HCT116 (cell line): ENCODE results near the gene MEDAG. TPM values are rescaled to one million over a fixed set of nuclear protein-coding genes. Genes with fewer than 3 reads are reported as not detected.

Source experiments
- ATAC-seq: fragments of 200-7000 bp; cut with Tn5 transposase; 2 replicates; pipeline ENCODE4 v1.9.1; 2020; ENCODE audit warnings: mild to moderate bottlenecking, moderate library complexity
- BruUV-seq: library from RNA; stranded (reverse); fragments of 400-500 nt; replicated peaks from 2 replicates; lab custom pipeline; 2021; lab: Mats Ljungman, UMichigan
- CTCF ChIA-PET: fragments of 300-600 bp; sonication (Branson Sonifier 250); formaldehyde crosslinking; loops from one replicate; lab custom pipeline; 2021; ENCODE audit warnings: antibody characterized with exemption; lab: Charles Lee
- POLR2A ChIA-PET: fragments of 300-600, 350-600 bp; sonication (Branson Sonifier 250); formaldehyde crosslinking; loops from one replicate; lab custom pipeline; 2021; ENCODE audit warnings: antibody characterized with exemption; lab: Charles Lee
- RAD21 ChIA-PET, 2 experiments: fragments of 300-600 bp; sonication (Branson Sonifier 250); formaldehyde crosslinking; loops; one replicate each; lab custom pipeline; 2023; ENCODE audit warnings: low total read pairs in 2 of 2; ENCODE audit not compliant: uncharacterized antibody in 2 of 2, unreplicated experiment in 2 of 2, low non-redundant PET in 1 of 2; lab: Charles Lee
- DNase-seq: peaks from one replicate; pipeline ENCODE4 v3.0.0-alpha.2; 2010; ENCODE audit warnings: low read depth, low spot score
- H2AFZ ChIP-seq: fragments of 200-600 bp; shearing (Covaris generic), sonication (generic); 2 replicates; pipeline ENCODE4 v1.6.1; 2017; ENCODE audit warnings: low read depth, mixed run types, mixed read lengths, antibody characterized with exemption, low read length; ENCODE audit not compliant: poor library complexity, severe bottlenecking
- H3K27ac ChIP-seq: 2 replicates; pipeline ENCODE4 v1.5.1; 2012; ENCODE audit warnings: low read depth, low read length
- H3K27me3 ChIP-seq: fragments of 200-600 bp; sonication (generic); 2 replicates; pipeline ENCODE4 v1.6.1; 2016; ENCODE audit warnings: mixed run types, low read length, mixed read lengths; ENCODE audit not compliant: insufficient read depth
- H3K36me3 ChIP-seq, 2 experiments: fragments of 200-500 bp in 1 of 2; fragments of 200-600 bp in 1 of 2; sonication (Bioruptor generic) in 1 of 2; sonication (generic) in 1 of 2; 2 replicates each; pipeline versions ENCODE4 v1.5.1 to v1.6.1; 2014 to 2016; ENCODE audit warnings: low read length in 2 of 2, inconsistent platforms in 1 of 2, mixed read lengths in 1 of 2, mixed run types in 1 of 2; ENCODE audit not compliant: insufficient read depth in 2 of 2, control insufficient read depth in 1 of 2
- H3K4me1 ChIP-seq, 2 experiments: fragments of 200-600 bp in 1 of 2; sonication (generic) in 1 of 2; 2 replicates each; pipeline versions ENCODE4 v1.5.1 to v1.6.1; 2012 to 2017; ENCODE audit warnings: low read length in 2 of 2, inconsistent platforms in 1 of 2, mild to moderate bottlenecking in 1 of 2, mixed read lengths in 1 of 2, mixed run types in 1 of 2, moderate library complexity in 1 of 2; ENCODE audit not compliant: insufficient read depth in 2 of 2, control insufficient read depth in 1 of 2
- H3K4me2 ChIP-seq: fragments of 200-600 bp; sonication (generic); 2 replicates; pipeline ENCODE4 v1.6.1; 2017; ENCODE audit warnings: mixed run types, low read length, mixed read lengths
- H3K4me3 ChIP-seq, 2 experiments: fragments of 200-600 bp in 1 of 2; sonication (generic) in 1 of 2; replicated peaks in 1 of 2; 2 replicates each; pipeline ENCODE4 v1.5.1; 2011 to 2016; ENCODE audit warnings: low read length in 2 of 2, control low read depth in 1 of 2, low read depth in 1 of 2, mild to moderate bottlenecking in 1 of 2, mixed read lengths in 1 of 2, mixed run types in 1 of 2
- H3K79me2 ChIP-seq: fragments of 200-600 bp; sonication (generic); 2 replicates; pipeline ENCODE4 v1.6.1; 2017; ENCODE audit warnings: mild to moderate bottlenecking, mixed run types, low read length, moderate library complexity, mixed read lengths; ENCODE audit not compliant: insufficient read depth
- H3K9ac ChIP-seq: fragments of 200-600 bp; sonication (generic); 2 replicates; pipeline ENCODE4 v1.6.1; 2016; ENCODE audit warnings: low read length, mixed read lengths
- H3K9me2 ChIP-seq: fragments of 200-600 bp; sonication (generic), shearing (Covaris generic); 2 replicates; pipeline ENCODE4 v1.6.1; 2017; ENCODE audit warnings: mixed run types, mild to moderate bottlenecking, moderate library complexity; ENCODE audit not compliant: insufficient read depth
- H3K9me3 ChIP-seq, 2 experiments: fragments of 200-500 bp in 1 of 2; fragments of 200-600 bp in 1 of 2; sonication (Bioruptor generic) in 1 of 2; sonication (generic) in 1 of 2; 2 replicates each; pipeline ENCODE4 v1.6.1; 2014 to 2017; ENCODE audit warnings: low read length in 2 of 2, mixed read lengths in 2 of 2, inconsistent platforms in 1 of 2, low read depth in 1 of 2, mild to moderate bottlenecking in 1 of 2, mixed run types in 1 of 2, moderate library complexity in 1 of 2; ENCODE audit not compliant: control insufficient read depth in 1 of 2, insufficient read depth in 1 of 2
- H4K20me1 ChIP-seq: fragments of 200-600 bp; sonication (generic), shearing (Covaris generic); 2 replicates; pipeline ENCODE4 v1.6.1; 2017; ENCODE audit warnings: mixed run types, mild to moderate bottlenecking, moderate library complexity; ENCODE audit not compliant: insufficient read depth
- CBX3 ChIP-seq: IDR thresholded peaks from 2 replicates; pipeline ENCODE4 v1.6.1; 2012; ENCODE audit warnings: low read depth
- CEBPB ChIP-seq: IDR thresholded peaks from 2 replicates; pipeline ENCODE4 v1.6.1; 2012; ENCODE audit warnings: low read depth
- CTCF ChIP-seq, 3 experiments: fragments of 200-600 bp in 1 of 3; sonication (generic) in 1 of 3; IDR thresholded peaks in 2 of 3; conservative IDR thresholded peaks in 1 of 3; 2 replicates each; pipeline ENCODE4 v1.5.1; 2012 to 2017; ENCODE audit warnings: low read depth in 2 of 3, low read length in 2 of 3, antibody characterized with exemption in 1 of 3, borderline replicate concordance in 1 of 3, control low read depth in 1 of 3, mild to moderate bottlenecking in 1 of 3, mixed read lengths in 1 of 3, mixed run types in 1 of 3, moderate library complexity in 1 of 3; ENCODE audit not compliant: insufficient read depth in 1 of 3
- EGR1 ChIP-seq: IDR thresholded peaks from 2 replicates; pipeline ENCODE4 v1.6.1; 2012; ENCODE audit warnings: low read depth
- ELF1 ChIP-seq: IDR thresholded peaks from 2 replicates; pipeline ENCODE4 v1.6.1; 2012; ENCODE audit warnings: low read depth, borderline replicate concordance
- EZH2 ChIP-seq: fragments of 200-600 bp; sonication (generic); IDR thresholded peaks from 2 replicates; pipeline ENCODE4 v1.6.1; 2017; ENCODE audit warnings: antibody characterized with exemption, mixed run types
- JUND ChIP-seq: IDR thresholded peaks from 2 replicates; pipeline ENCODE4 v1.6.1; 2012
- MAX ChIP-seq: IDR thresholded peaks from 2 replicates; pipeline ENCODE4 v1.6.1; 2012
- POLR2A ChIP-seq: IDR thresholded peaks from 2 replicates; pipeline ENCODE4 v1.7.0; 2011; ENCODE audit warnings: borderline replicate concordance; ENCODE audit not compliant: insufficient read depth, insufficient read length; ENCODE audit errors: extremely low read depth
- POLR2AphosphoS5 ChIP-seq: IDR thresholded peaks from 2 replicates; pipeline ENCODE4 v1.6.1; 2011; ENCODE audit warnings: mild to moderate bottlenecking, low read depth, low read length, moderate library complexity
- RAD21 ChIP-seq: IDR thresholded peaks from 2 replicates; pipeline ENCODE4 v1.6.1; 2012; ENCODE audit warnings: low read depth, mild to moderate bottlenecking
- REST ChIP-seq: IDR thresholded peaks from 2 replicates; pipeline ENCODE4 v1.6.1; 2012; ENCODE audit warnings: low read depth
- SIN3A ChIP-seq: IDR thresholded peaks from 2 replicates; pipeline ENCODE4 v1.6.1; 2012; ENCODE audit warnings: low read depth
- SP1 ChIP-seq: IDR thresholded peaks from 2 replicates; pipeline ENCODE4 v1.6.1; 2012; ENCODE audit warnings: low read depth
- SRF ChIP-seq: IDR thresholded peaks from 2 replicates; pipeline ENCODE4 v1.6.1; 2012; ENCODE audit warnings: low read depth
- TCF7L2 ChIP-seq: IDR thresholded peaks from 2 replicates; pipeline ENCODE4 v1.7.0; 2011; ENCODE audit warnings: borderline replicate concordance, inconsistent platforms; ENCODE audit not compliant: insufficient read depth, insufficient read length; ENCODE audit errors: extremely low read depth
- ZBTB33 ChIP-seq: IDR thresholded peaks from 2 replicates; pipeline ENCODE4 v1.6.1; 2011; ENCODE audit warnings: mild to moderate bottlenecking, low read length, moderate library complexity; ENCODE audit not compliant: insufficient replicate concordance; ENCODE audit errors: extremely low read depth
- ZFX ChIP-seq: fragments of 450-650 bp; IDR thresholded peaks from 2 replicates; pipeline ENCODE4 v1.6.1; 2017
- ZNF274 ChIP-seq: fragments of 200-500 bp; sonication (Bioruptor generic); IDR thresholded peaks from 2 replicates; pipeline ENCODE4 v1.6.1; 2014; ENCODE audit warnings: mild to moderate bottlenecking, low read depth, low read length, inconsistent platforms
- intact Hi-C: fragments of 100-400 bp; cut with micrococcal nuclease; formaldehyde crosslinking; loops from 2 replicates; pipeline ENCODE4 v1.10.0; 2022
- total RNA-seq: library from RNA; stranded (reverse); gene quantifications from one replicate; pipeline ENCODE4 v1.2.1, GENCODE V29; 2021; ENCODE audit not compliant: unreplicated experiment

The MEDAG gene
- total RNA-seq, 1 experiment from 2014 or later = not detected

- Histone ChIP-seq H3K9ac (no peak overlapping the region), H3K27ac (no peak overlapping the region), H3K9me3 (no peaks in the 10 kb centered on the region), H3K9me2 (no peaks in the 10 kb centered on the region), H3K4me3 (no peak overlapping the region), H3K36me3 (no peaks in the 10 kb centered on the region), H2AFZ (no peak overlapping the region), H3K4me1 (peaks cover 7 to 9% of the 10 kb centered on the region in 2 experiments; a peak in 3 of 4 replicates), H3K27me3 (no peaks in the 10 kb centered on the region)
- DNase-seq (no peak), ATAC-seq (no peak)
- BruUV-seq = no TSS peak
- RAD21 ChIA-PET = no interaction called here
- intact Hi-C loops = no loop called here
- no peak for TF ChIP-seq CBX3
- TF ChIP-seq CTCF (IDR thresholded peaks at IDR 0.05 in 2 of 3, conservative IDR thresholded peaks at IDR 0.05 in 1 of 3; ENCODE audit: borderline replicate concordance in 1 of 3, insufficient read depth in 1 of 3, low read depth in 2 of 3, low read length in 2 of 3) = no peak
- no peak for TF ChIP-seq SRF
- no peak for TF ChIP-seq RAD21
- TF ChIP-seq POLR2AphosphoS5 = no peak
- TF ChIP-seq EGR1 = no peak
- no peak for TF ChIP-seq ZNF274
- no peak for TF ChIP-seq TCF7L2
- TF ChIP-seq EZH2 = no peak
- TF ChIP-seq SP1 = no peak
- no peak for TF ChIP-seq JUND
- no peak for TF ChIP-seq ELF1
- TF ChIP-seq REST = no peak
- TF ChIP-seq MAX = no peak
- TF ChIP-seq CEBPB = no peak
- no peak for TF ChIP-seq POLR2A
- no peak for TF ChIP-seq ZFX
- TF ChIP-seq ZBTB33 = no peak
- no peak for TF ChIP-seq SIN3A
- TF ChIP-seq, all 23 proteins: peak for 0
- Histone ChIP-seq H4K20me1 (no peaks in the 10 kb centered on the region), H3K79me2 (no peaks in the 10 kb centered on the region), H3K4me2 (no peak overlapping the region)
- ChIA-PET POLR2A (no interaction called here), CTCF (interaction anchor here (1.1 kb wide), 1 partner anchor 13 kb away, joined by 4 read pairs; no protein-coding TSS in a partner anchor)
Observed at GRCh38 chr13:30966101-30966500, 60.0 kb downstream of the MEDAG start.
